CD4-positive, alpha-beta T cell (primary cell): Measurements from ENCODE around the gene ZCCHC2. TPM values are rescaled to one million over a fixed set of nuclear protein-coding genes. Genes with fewer than 3 reads are reported as not detected.

Experiments
- ATAC-seq: fragments of 200-7000 bp; cut with Tn5 transposase; one replicate; pipeline ENCODE4 v1.10.0; 2022; ENCODE audit warnings: mild to moderate bottlenecking; ENCODE audit not compliant: poor library complexity
- CTCF ChIA-PET: fragments of 350-600 bp; sonication (Branson Sonifier 250); formaldehyde crosslinking; loops from one replicate; lab custom pipeline; 2021; ENCODE audit warnings: antibody characterized with exemption, inconsistent platforms; lab: Charles Lee
- POLR2A ChIA-PET: fragments of 350-600 bp; sonication (Branson Sonifier 250); formaldehyde crosslinking; loops from one replicate; lab custom pipeline; 2021; ENCODE audit warnings: antibody characterized with exemption, inconsistent platforms; lab: Charles Lee
- DNase-seq, 14 experiments: peaks; one replicate each; pipeline ENCODE4 v3.0.0-alpha.2; 2013 to 2020; ENCODE audit warnings: mixed read lengths in 2 of 14
- H3K27ac ChIP-seq, 2 donors: one replicate each; pipeline versions ENCODE4 v1.5.1 to v1.7.0; 2013; ENCODE audit warnings: low read length in 2 of 2, low read depth in 1 of 2, mild to moderate bottlenecking in 1 of 2
- H3K27me3 ChIP-seq, 2 experiments: 1 replicate in 1 of 2; 2 replicates in 1 of 2; pipeline versions ENCODE4 v1.6.1 to v1.7.0; 2013; ENCODE audit warnings: low read length in 2 of 2, control low read depth in 1 of 2, mild to moderate bottlenecking in 1 of 2, moderate library complexity in 1 of 2; ENCODE audit not compliant: insufficient read depth in 2 of 2, control insufficient read depth in 1 of 2
- H3K36me3 ChIP-seq: one replicate; pipeline ENCODE4 v1.6.1; 2013; ENCODE audit warnings: low read length, control low read depth; ENCODE audit not compliant: insufficient read depth
- H3K4me1 ChIP-seq: one replicate; pipeline ENCODE4 v1.6.1; 2013; ENCODE audit warnings: low read length, control low read depth; ENCODE audit not compliant: insufficient read depth
- H3K4me3 ChIP-seq: one replicate; pipeline ENCODE4 v1.5.1; 2013; ENCODE audit warnings: mild to moderate bottlenecking, low read length, moderate library complexity
- H3K9me3 ChIP-seq, 2 experiments: 1 replicate in 1 of 2; 2 replicates in 1 of 2; pipeline versions ENCODE4 v1.6.1 to v1.7.0; 2013; ENCODE audit warnings: low read length in 2 of 2, mild to moderate bottlenecking in 2 of 2, control low read depth in 1 of 2, moderate library complexity in 1 of 2; ENCODE audit not compliant: control insufficient read depth in 1 of 2, insufficient read depth in 1 of 2
- H3K27ac Mint-ChIP-seq: one replicate; pipeline ENCODE4 v1.8.0; 2020; ENCODE audit warnings: mixed read lengths
- H3K27me3 Mint-ChIP-seq: one replicate; pipeline ENCODE4 v1.8.0; 2021; ENCODE audit warnings: mixed read lengths
- H3K36me3 Mint-ChIP-seq: one replicate; pipeline ENCODE4 v1.8.0; 2021; ENCODE audit warnings: low read depth, mixed read lengths
- H3K4me1 Mint-ChIP-seq: one replicate; pipeline ENCODE4 v1.8.0; 2021; ENCODE audit warnings: low read depth, mixed read lengths
- H3K4me3 Mint-ChIP-seq: one replicate; pipeline ENCODE4 v1.8.0; 2020; ENCODE audit warnings: mild to moderate bottlenecking, mixed read lengths
- H3K9me3 Mint-ChIP-seq: one replicate; pipeline ENCODE4 v1.8.0; 2020; ENCODE audit warnings: mixed read lengths
- intact Hi-C, 2 experiments: fragments of 100-400 bp; cut with DNase I in 1 of 2; cut with micrococcal nuclease in 1 of 2; formaldehyde crosslinking; loops; one replicate each; pipeline versions ENCODE4 v1.15.1 to v1.9.0; 2023 to 2025; cut with DNase I, micrococcal nuclease
- total RNA-seq, 174 experiments: library from RNA in 2 of 174; stranded (reverse) in 2 of 174; gene quantifications; one replicate each; pipeline ENCODE4 v1.2.3 and lab custom pipeline; 2021 to 2026
- TF ChIP-seq, protein P1 (sequence below): fragments of 200-600 bp; IDR thresholded peaks from one replicate; pipeline ENCODE4 v1.8.0; 2022; ENCODE audit warnings: antibody characterized with exemption, mild to moderate bottlenecking

Gene ZCCHC2
- total RNA-seq, 2 experiments from 2014 or later = 85.0 to 85.4 TPM

DNA sequence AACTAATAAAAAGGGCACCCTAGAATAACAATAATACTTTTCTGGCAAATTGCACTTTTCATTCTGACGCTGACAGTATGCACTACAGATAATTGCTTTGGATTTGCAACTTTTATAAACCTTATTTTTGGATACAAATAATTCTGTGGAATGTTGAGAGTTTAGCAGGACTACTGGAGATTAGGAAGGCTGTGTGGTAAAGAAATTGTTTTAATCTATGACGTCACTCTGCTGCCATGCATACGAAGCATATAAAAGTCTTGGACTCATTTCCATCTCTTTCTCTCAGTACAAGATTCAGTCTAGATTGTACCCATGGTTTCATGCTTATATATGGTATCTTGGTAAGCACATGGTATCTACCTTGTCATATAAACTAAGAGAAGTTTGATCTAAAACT lies 28.1 kb upstream of the ZCCHC2 start:
- Mint-ChIP-seq H3K4me3 (no peak overlapping the region), H3K4me1 (no peaks in the 10 kb centered on the region), H3K27me3 (peaks cover 18% of the 10 kb centered on the region), H3K36me3 (no peaks in the 10 kb centered on the region), H3K27ac (no peak overlapping the region), H3K9me3 (no peaks in the 10 kb centered on the region)
- Histone ChIP-seq H3K4me3 (no peak overlapping the region), H3K27me3 (peaks cover 0 to 3% of the 10 kb centered on the region in 2 experiments), H3K4me1 (no peaks in the 10 kb centered on the region), H3K9me3 (no peaks in the 10 kb centered on the region), H3K27ac (no peak overlapping the region), H3K36me3 (no peaks in the 10 kb centered on the region)
- CTCF ChIA-PET = no interaction called here
- POLR2A ChIA-PET = no interaction called here
- no peak for ATAC-seq
- TF ChIP-seq, protein P1, sequence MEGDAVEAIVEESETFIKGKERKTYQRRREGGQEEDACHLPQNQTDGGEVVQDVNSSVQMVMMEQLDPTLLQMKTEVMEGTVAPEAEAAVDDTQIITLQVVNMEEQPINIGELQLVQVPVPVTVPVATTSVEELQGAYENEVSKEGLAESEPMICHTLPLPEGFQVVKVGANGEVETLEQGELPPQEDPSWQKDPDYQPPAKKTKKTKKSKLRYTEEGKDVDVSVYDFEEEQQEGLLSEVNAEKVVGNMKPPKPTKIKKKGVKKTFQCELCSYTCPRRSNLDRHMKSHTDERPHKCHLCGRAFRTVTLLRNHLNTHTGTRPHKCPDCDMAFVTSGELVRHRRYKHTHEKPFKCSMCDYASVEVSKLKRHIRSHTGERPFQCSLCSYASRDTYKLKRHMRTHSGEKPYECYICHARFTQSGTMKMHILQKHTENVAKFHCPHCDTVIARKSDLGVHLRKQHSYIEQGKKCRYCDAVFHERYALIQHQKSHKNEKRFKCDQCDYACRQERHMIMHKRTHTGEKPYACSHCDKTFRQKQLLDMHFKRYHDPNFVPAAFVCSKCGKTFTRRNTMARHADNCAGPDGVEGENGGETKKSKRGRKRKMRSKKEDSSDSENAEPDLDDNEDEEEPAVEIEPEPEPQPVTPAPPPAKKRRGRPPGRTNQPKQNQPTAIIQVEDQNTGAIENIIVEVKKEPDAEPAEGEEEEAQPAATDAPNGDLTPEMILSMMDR = no peak
- intact Hi-C loops = no loop called here
- DNase-seq = no peak

DNA sequence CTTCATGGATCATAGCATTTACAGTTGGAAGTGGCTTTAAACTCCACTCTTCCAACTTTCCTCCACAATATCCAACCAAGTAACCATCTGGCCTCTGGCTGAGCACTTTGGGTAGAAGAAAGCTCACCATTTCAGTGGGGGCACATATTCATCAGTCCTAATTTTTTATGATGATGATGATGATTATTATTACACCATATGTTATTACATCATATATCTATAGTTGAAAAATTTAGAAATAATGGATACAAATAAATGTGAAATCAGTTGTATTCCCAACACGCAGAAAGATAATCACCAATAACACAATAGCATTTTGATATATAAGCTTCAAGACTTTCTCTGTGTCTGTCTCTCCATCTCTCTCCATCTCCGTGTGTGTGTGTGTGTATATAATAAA lies 26.6 kb upstream of the ZCCHC2 start:
- Mint-ChIP-seq H3K9me3 (no peaks in the 10 kb centered on the region), H3K27ac (no peak overlapping the region), H3K4me3 (no peak overlapping the region), H3K27me3 (peaks cover 9% of the 10 kb centered on the region), H3K4me1 (no peaks in the 10 kb centered on the region), H3K36me3 (peaks cover 1% of the 10 kb centered on the region)
- Histone ChIP-seq H3K4me1 (no peaks in the 10 kb centered on the region), H3K9me3 (no peaks in the 10 kb centered on the region), H3K27ac (no peak overlapping the region), H3K4me3 (no peak overlapping the region), H3K27me3 (peaks cover 0 to 3% of the 10 kb centered on the region in 2 experiments), H3K36me3 (no peaks in the 10 kb centered on the region)
- DNase-seq (no peak), ATAC-seq (no peak)
- CTCF ChIA-PET = interaction anchor here (1.4 kb wide), 1 partner anchor 89 kb away, joined by 4 read pairs; no protein-coding TSS in a partner anchor
- intact Hi-C loops = no loop called here
- POLR2A ChIA-PET = interaction anchor here (1.8 kb wide), 1 partner anchor 26 kb away, joined by 5 read pairs; the partner anchor contains the start of gene ZCCHC2
- TF ChIP-seq, protein P1 = no peak

DNA sequence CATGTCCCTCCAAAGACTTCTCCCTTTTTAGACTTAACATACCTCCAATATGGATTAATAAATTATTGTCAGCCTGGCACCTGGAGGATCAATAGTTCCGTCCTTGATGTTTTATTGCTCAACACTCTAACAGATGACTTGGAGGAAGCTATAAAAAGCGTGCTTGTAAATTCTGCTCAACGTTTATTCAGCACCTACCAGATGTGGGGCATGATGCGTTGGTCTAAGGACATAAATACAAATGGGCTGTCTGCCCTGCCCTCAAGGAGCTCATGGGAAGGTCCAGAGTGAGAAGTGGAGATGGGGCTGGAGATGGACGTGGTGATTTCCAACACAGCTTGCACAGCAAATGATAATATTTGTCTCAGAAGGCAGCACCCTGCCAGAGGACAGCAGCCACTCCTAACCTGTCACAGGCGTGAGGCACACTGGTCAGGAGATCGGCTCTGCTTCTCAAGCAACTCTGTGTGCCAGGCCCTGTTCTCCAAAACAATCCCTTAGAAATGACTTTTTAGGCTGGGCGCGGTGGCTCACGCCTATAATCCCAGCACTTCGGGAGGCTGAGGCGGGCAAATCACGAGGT lies 25.5 kb upstream of the ZCCHC2 start:
- H3K27me3 Mint-ChIP-seq = no peaks in the 10 kb centered on the region
- H3K4me1 Mint-ChIP-seq = no peaks in the 10 kb centered on the region
- no peak overlapping the region for H3K4me3 ChIP-seq
- no peaks in the 10 kb centered on the region for H3K9me3 Mint-ChIP-seq
- POLR2A ChIA-PET = interaction anchor here (1.8 kb wide), 1 partner anchor 25 kb away, joined by 5 read pairs; the partner anchor contains the start of gene ZCCHC2
- no peaks in the 10 kb centered on the region for H3K9me3 ChIP-seq
- TF ChIP-seq, protein P1 = no peak
- ATAC-seq = no peak
- H3K27me3 ChIP-seq = no peaks in the 10 kb centered on the region
- no peak overlapping the region for H3K27ac ChIP-seq
- H3K36me3 Mint-ChIP-seq = peaks cover 8% of the 10 kb centered on the region
- H3K27ac Mint-ChIP-seq = no peak overlapping the region
- intact Hi-C loops = no loop called here
- no peak overlapping the region for H3K4me3 Mint-ChIP-seq
- no peak for DNase-seq
- CTCF ChIA-PET = interaction anchor here (1.4 kb wide), 1 partner anchor 87 kb away, joined by 4 read pairs; no protein-coding TSS in a partner anchor
- H3K36me3 ChIP-seq = no peaks in the 10 kb centered on the region
- no peaks in the 10 kb centered on the region for H3K4me1 ChIP-seq
